Epithelial cell of esophagus (primary cell): ENCODE data around the gene CADM1.
A peak's percentile ranks its signal among the peaks of the same experiment; 100 is the strongest.

Experiments
- DNase-seq: peaks from one replicate; pipeline ENCODE4 v3.0.0; 2010; ENCODE audit warnings: low read depth
- H3K4me3 ChIP-seq: 2 replicates; pipeline ENCODE4 v1.5.1; 2011; ENCODE audit warnings: mild to moderate bottlenecking, low read length, control low read depth
- CTCF ChIP-seq: IDR thresholded peaks from 2 replicates; pipeline ENCODE4 v1.5.1; 2011; ENCODE audit warnings: low read depth, mild to moderate bottlenecking, low read length, control low read depth, inconsistent platforms; ENCODE audit not compliant: insufficient read depth; ENCODE audit errors: missing control alignments

Gene CADM1

GRCh38 chr11:115179636-115180035, 324.6 kb downstream of the CADM1 start:
- TF ChIP-seq CTCF: no peak
- DNase-seq: no peak
- no peak overlapping the region for H3K4me3 ChIP-seq

GRCh38 chr11:115178705-115179104, 325.5 kb downstream of the CADM1 start:
- H3K4me3 ChIP-seq: no peak overlapping the region
- no peak for TF ChIP-seq CTCF
- no peak for DNase-seq

GRCh38 chr11:115173136-115173535, 331.1 kb downstream of the CADM1 start:
- TF ChIP-seq CTCF: no peak
- DNase-seq: no peak

GRCh38 chr11:115170133-115170815, 333.9 kb downstream of the CADM1 start:
- peak; percentile 72 for TF ChIP-seq CTCF
- peak; percentile 30 for DNase-seq

More at GRCh38 chr11:115173136-115173535, 331.1 kb downstream of the CADM1 start:
- no peak overlapping the region for H3K4me3 ChIP-seq

GRCh38 chr11:115169251-115169650, 335.0 kb downstream of the CADM1 start:
- no peak for TF ChIP-seq CTCF
- H3K4me3 ChIP-seq: no peak overlapping the region
- no peak for DNase-seq

More at GRCh38 chr11:115170133-115170815, 333.9 kb downstream of the CADM1 start:
- H3K4me3 ChIP-seq: no peak overlapping the region

GRCh38 chr11:115168686-115169085, 335.5 kb downstream of the CADM1 start:
- no peak for TF ChIP-seq CTCF
- no peak for DNase-seq
- H3K4me3 ChIP-seq: no peak overlapping the region

- no peak overlapping the region for H3K4me3 ChIP-seq
- TF ChIP-seq CTCF: no peak
- DNase-seq: peak; percentile 10
Observed at GRCh38 chr11:115168229-115168671, 336.0 kb downstream of the CADM1 start.
